Muscle of arm (tissue), 14 donors: Measurements from ENCODE around the gene ARHGAP22. TPM values are rescaled to one million over a fixed set of nuclear protein-coding genes. Genes with fewer than 3 reads are reported as not detected.
"Not testable (repeated sequence)": the region's sequence is repeated elsewhere in the genome, so short reads cannot be mapped to it uniquely, and the experiment has no call there.

Source experiments
- DNase-seq: peaks from one replicate; pipeline ENCODE4 v3.0.0-alpha.2; 2013
- long read RNA-seq, 11 donors: transcript quantifications; one replicate each; lab custom pipeline, GENCODE V29; 2026
- polyA plus RNA-seq, 12 donors: library from polyadenylated mRNA; unstranded; fragments of 120-200 nt; gene quantifications; one replicate each; pipeline ENCODE4 v1.2.1, GENCODE V29; 2013; ENCODE audit not compliant: insufficient read length in 12 of 12

ARHGAP22 gene, protein sequence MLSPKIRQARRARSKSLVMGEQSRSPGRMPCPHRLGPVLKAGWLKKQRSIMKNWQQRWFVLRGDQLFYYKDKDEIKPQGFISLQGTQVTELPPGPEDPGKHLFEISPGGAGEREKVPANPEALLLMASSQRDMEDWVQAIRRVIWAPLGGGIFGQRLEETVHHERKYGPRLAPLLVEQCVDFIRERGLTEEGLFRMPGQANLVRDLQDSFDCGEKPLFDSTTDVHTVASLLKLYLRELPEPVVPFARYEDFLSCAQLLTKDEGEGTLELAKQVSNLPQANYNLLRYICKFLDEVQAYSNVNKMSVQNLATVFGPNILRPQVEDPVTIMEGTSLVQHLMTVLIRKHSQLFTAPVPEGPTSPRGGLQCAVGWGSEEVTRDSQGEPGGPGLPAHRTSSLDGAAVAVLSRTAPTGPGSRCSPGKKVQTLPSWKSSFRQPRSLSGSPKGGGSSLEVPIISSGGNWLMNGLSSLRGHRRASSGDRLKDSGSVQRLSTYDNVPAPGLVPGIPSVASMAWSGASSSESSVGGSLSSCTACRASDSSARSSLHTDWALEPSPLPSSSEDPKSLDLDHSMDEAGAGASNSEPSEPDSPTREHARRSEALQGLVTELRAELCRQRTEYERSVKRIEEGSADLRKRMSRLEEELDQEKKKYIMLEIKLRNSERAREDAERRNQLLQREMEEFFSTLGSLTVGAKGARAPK
- 1 to 10 TPM in 9 of 12 donors, under 1 TPM in 1, not detected in 2; 0.76 to 3.4 (median 1.3) TPM for polyA plus RNA-seq
- long read RNA-seq, donor 1, result 0 reads
- long read RNA-seq, donor 2, partial matches to known transcripts, result 0 of 1 reads
- long read RNA-seq, donor 2, other reads (novel, unspliced or antisense), result 0 of 1 reads
- long read RNA-seq, donor 3, result 0 reads
- long read RNA-seq, donor 4, result 0 reads
- long read RNA-seq, donor 5, result 0 reads
- long read RNA-seq, donor 6, result 0 reads
- long read RNA-seq, donor 7, result 0 reads
- long read RNA-seq, donor 8, result 0 reads
- long read RNA-seq, donor 9, result 0 reads
- long read RNA-seq, donor 10, result 0 reads
- long read RNA-seq, donor 11, result 0 reads

DNA sequence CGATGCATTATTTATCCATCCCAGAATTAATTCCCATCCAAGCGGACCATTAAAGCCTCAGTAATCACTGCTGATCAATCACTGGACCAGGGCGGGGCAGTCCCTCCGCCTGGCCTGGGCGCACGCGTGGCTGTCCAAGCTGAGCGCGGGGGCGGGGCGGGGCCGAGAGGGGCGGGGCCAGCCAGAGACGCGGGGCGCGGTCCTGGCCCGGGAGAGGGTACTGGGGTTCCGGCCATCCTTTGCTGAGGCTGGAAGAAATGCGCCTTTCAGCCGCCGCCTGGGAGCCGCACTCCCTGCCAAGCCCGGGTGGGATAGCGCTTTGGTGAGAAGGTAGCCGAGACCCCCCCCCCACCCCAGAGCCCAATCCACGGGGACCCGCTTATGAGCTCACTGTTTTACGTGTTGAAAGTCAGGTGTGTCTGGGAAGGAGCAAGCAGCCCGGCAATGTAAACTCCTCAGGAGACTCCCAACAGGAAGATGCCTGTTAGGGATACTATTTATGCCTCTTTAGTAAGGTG, at the start of gene ARHGAP22:
Gene ARHGAP22, minus strand, starts transcription at position 83 of the 518 bp plus-strand sequence. CDS start 277 bp downstream, outside the sequence.
- no peak for DNase-seq

DNA sequence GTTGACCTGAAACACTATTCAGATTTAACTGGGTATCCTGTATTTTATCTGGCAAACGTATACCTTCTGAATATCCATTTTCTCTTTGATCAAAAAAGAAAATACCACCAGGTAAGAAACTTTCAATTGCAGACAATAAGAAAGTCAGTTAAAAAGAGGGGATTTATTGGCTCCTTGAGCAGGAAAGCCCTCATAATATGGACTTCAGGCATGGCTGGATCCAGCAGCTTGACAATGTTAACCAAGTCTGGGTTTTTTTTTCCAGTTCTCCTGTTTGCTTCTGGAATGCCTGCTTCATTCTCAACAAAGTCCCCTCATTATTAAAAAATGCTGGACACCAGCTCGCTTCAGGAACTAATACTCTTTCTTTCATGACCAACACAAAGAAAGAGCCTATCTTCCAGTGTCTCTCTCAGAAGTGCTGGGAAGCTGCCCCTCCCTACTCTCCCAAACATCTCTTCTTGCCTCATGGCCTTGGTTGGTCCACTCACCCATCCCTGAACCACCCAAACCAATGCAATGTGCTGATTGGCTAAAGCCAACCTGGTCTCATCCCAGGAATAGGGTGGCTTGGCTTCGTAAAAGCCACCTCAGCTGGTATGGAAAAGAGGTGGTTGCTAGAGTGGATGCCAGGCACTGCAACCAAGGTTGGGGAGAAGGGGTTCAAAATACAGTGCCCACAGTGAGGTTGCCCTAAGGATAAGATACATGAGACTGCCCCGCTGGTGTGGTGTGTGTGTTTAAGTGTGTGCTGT, 49.2 kb upstream of the ARHGAP22 start:
- DNase-seq, result no peak

DNA sequence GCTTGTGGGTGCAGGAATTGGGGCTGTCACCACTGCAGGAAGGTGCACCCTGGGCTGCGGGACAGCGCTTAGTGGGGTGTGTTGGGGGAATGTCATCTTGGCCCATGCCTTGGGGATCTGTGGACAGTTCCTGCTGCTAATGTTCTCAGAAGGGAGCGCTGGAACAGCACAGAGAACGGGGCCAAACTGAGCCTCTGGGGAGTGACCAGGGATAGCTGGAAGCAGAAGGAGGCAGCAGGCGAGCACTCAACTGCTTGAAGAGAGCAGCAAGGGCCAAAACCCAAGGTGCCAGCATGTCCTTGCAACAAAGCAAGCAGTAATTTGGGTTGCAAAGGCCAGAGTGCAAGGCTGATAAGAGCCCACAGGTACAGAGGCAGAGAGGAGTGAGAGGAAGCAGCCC, 48.5 kb upstream of the ARHGAP22 start:
- no peak for DNase-seq

DNA sequence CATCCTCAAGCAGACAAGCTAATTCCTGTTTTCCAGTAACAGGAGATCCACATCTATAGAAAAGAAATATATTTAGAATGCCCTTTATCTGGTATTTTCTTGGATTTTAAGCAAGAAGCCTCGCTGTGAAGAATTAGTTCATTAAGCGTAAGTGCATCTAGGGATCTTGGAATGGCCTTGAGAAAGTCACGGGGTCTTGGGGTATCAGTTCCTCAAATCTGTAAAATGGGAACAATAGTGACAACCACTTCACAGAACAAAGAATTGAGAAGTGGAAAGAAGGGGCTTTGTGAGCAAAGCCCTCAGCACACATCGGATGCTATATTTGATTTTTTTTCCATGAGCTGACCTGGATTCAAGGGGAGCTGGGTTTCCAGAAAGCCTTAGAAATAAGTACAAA, 47.5 kb upstream of the ARHGAP22 start:
- no peak for DNase-seq

DNA sequence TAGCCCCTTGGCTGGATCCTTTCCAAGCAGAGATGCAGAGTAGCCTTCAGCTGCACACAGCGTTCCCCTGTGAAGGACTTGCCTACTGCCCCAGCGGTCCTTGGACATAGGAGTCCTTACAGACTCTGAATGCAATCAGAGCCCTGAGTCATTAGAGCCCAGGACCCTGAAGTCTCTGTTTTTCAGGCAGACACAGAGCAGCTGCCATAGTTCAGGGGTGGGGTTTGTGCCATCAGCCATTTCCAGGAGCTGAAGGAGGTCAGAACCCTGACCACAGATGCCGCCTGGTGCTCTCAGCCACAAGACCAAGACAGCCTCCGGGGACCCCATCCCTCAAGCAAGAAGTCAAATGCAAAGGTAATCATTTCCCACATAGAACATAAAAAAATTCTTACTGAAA, 47.0 kb upstream of the ARHGAP22 start:
- DNase-seq, result no peak

DNA sequence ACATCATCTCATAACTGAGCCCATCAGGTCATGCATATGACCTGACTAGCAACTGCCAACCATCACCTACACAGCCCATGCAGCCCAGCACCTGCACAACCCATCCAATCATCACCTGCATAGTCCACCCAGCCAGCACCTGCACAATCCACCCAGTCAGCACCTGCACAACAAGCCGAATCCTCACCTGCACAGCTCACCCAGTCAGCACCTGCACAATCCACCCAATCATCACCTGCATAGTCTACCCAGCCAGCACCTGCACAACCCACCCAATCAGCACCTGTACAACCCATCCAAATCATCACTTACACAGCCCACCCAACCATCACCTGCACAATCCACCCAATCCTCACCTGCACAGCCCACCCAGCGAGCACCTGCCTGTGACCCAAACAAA, 46.4 kb upstream of the ARHGAP22 start:
- DNase-seq, result no peak

DNA sequence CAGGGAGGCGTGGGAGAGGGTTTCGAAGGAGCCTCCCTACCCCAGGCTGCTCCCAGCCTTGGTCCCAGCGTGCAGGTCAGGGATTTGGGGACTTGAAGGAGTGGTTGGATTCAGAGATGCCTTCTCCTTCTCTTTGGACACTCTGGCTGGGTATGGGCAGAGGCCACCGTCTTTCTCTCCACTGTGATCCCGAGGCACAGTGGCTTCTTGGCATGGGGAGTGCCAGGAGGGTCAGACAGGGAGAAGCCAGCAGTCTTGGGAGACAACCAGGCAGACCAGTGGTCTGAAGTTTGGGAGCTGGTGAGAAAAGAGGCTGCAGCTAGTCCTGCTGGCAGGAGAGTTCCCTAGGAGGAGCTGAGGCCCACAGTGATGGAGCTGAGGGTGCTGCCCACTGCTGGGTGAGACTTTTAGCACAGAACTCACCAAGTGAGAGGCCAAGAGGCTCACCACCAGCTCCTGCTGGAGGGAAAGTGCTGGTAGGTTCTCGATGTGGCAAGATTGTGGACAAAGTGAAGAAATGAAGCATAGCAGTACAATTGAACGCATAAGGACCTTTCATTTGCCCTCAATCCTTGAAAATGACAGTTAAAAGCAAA, 44.6 kb upstream of the ARHGAP22 start:
- no peak for DNase-seq

DNA sequence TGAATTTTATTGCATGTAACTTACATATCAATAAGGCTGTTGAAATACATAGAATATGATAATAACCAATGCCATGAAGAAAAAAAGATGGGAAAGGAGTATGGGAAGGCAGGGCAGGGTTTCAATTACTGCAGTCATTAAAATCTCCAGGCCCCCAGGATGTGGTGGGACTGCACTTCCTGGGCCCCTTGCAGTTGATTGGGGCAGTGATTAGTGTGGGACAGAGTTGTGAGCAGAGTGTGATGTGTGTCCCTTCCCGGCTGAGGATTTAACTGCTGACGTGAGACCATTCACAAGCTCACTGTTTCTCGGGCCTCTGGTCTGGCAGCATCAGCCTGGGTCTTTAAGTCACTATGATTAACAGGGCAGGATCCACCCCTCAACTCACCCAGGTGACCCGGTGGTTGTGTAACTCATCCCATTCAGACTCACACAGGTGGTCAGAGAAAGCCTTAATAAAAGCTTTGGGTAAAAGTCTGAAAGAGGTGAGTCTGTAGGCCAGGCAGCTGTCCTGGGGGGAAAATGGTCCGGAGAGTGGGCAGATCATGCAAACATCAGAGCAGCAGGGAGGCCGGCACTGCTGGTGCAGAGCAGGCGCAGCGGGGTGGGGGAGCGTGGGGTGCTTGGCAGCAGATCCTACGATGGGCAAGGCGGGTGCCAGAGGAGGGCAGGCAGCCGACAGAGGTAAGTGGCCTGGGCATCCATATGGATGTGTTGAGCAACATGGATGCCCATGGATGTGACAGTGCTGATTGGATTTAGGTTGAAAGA, 43.5 kb upstream of the ARHGAP22 start:
- no peak for DNase-seq

DNA sequence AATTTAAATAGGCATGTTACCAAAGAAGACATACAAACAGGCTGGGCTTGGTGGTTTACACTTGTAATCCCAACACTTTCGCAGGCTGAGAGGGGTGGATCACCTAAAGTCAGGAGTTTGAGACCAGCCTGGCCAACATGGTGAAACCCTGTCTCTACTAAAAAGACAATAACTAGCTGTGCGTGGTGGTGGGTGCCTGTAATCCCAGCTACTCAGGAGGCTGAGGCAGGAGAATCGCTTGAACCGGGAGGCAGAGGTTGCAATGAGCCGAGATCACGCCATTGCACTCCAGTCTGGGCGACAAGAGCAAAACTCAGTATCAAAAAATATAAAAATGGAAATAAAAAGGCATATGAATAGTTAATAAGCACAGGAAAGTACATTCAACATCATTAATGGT, 42.2 kb upstream of the ARHGAP22 start:
- not testable (repeated sequence) for DNase-seq

DNA sequence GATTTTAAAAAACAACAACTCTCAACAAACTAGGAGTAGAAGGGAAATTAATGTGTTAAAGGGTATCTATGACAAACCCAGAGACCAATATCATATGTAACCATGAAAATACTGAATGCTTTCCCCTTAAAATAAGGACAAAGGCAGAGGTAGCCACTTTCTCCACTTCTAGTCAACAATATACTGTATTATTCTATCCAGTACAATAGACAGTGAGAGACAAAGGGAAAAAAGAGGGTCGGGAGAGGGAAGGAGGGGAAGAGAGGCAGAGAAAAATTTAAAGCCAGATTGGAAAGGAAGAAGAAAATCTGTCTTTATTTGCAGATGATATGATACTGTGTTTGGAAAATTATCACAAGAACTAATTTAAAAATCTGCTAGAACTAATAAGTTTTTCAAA, 40.7 kb upstream of the ARHGAP22 start:
- no peak for DNase-seq

DNA sequence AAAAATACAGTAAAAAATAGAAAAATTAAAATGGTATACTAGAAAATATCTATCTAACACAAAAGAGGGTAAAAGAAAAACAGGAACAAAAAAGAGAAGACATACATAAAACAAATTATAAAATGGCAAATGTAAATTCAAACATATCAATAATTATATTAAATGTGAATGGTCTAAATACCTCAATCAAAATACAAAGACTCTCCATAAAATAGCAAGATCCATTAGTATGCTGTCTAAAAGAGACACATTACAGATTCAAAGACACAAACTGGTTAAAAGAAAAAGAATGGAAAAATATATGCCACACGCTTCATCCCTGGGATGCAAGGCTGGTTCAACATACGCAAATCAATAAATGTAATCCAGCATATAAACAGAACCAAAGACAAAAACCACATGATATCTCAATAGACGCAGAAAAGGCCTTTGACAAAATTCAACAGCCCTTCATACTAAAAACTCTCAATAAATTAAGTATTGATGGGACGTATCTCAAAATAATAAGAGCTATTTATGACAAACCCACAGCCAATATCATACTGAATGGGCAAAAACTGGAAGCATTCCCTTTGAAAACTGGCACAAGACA, 36.3 kb upstream of the ARHGAP22 start:
- not testable (repeated sequence) for DNase-seq

DNA sequence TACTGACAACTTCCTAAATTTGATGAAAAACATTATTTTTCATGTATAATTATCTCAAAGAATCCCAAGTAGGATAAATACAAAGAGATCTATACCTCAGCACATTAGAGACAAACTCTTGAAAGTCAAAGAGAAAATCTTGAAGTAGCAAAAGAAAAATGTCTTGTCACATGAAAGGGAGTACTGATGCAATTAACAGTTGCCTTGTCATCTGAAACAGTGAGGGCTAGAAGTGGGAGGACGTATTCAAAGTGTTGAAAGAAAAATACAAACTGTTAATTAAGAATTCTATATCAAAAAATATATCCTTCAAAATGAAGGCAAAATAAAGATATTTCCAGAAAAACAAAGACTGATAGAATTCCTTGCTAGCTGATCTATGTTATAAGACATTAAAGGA, 35.5 kb upstream of the ARHGAP22 start:
- DNase-seq, result no peak

DNA sequence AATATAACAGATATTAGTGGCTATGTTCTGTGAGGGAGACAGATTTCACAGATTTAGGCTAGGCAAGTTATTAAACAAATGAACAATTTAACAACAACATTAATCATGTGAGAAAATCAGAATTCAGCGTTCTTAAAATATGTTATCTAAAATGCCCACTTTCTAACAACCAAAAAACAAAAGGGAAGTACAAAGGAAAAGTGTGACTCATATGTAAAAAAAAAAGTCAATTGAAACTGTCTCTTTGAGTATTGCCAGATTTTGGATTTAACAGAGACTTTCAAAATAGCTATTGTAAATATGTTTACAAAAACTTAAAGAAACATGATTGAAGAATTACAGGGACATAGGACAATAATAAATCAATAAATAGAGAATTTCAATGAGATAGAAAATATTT, 34.8 kb upstream of the ARHGAP22 start:
- no peak for DNase-seq

DNA sequence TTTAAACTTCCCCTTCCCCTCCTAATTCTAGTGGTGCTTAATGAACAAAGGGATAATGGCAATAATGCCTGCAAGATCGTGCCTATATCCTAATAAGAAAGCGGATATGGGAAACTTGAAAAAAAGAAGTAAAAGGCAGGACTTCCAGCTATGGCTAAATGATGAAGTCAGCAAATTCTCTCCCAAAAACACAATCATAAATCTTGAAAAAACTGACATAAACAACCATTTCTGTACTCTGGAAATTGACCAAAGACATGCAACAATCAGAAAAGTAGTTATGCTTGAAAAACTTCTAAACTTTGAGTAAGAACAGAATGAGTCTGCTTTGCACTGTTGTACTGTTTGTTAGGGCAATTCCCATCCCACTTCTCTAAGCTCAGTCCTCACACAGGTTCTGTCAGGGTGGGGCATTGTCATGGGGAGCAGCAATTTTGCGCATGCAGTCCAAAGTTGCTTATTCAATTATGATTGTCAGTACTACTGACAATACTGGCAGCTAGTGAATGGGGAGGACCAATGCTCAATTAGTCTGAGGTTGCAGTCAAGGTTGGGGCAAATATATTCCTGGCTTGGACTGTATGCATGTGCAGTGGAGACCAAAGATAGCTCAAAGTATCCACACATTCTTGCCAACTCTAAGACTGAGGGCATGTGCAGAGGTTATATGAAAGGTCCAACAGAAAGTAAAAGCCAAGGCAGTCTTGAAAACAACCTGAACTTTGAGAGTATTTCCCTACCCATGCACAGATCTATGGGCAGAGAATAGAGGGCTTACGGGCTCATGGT, 34.1 kb upstream of the ARHGAP22 start:
- no peak for DNase-seq

DNA sequence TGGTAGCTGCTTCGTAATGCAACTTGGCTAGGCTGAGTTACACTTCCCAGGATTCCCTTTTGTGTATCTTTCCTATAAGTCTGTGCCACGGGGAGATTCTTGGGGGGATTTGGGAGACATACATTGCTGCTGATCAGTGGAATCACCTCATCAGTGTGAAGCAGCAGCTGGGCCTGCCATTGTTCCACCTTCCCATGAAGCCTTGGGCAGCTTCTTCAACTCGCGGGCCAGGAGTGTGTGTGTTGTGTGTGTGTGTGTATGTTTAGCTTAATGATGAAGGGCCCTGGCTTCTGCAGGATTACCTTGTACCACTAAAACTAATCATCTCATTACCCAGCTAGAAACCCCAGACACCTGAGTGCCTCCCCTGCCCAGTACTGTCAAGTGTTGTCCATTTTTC, 33.3 kb upstream of the ARHGAP22 start:
- DNase-seq, result no peak

DNA sequence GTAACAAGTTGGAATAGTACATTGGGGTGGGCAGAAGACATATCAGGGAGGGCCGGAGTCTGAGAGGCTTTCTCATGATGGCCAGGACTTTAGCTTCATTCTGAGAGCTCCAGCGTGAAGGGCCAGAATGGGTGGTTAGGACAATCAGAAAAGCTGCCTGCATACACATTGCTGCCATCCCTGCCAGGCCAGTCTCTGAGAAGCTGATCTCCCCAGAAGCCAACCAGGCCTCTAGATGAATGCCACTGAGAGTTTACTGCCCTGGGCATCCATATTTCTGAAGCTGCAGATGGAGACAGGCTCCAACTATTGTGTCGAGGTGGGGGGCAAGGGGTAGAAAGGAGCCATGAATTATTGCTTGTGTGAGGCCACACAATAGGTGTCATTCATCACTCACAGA, 32.0 kb upstream of the ARHGAP22 start:
- no peak for DNase-seq

DNA sequence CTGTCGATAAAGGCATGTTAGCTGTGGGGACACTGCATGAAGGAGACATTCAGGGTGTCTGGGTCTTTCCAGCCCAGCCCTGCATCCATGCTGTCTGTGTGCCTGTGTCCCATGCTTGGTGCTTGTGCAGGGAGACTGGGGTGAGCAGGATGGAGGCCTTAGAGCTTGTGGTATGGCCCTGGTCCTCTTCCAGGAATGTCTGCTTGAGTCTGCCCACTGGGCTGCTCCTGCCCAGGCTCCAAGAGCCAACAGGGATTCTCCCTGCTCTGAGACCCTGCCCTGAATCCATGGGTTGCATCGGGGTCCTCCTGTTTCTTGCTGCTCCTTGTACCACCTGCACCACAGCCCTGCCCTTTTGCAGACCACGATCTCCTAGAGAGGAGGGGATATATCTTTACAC, 31.4 kb upstream of the ARHGAP22 start:
- DNase-seq, result no peak

DNA sequence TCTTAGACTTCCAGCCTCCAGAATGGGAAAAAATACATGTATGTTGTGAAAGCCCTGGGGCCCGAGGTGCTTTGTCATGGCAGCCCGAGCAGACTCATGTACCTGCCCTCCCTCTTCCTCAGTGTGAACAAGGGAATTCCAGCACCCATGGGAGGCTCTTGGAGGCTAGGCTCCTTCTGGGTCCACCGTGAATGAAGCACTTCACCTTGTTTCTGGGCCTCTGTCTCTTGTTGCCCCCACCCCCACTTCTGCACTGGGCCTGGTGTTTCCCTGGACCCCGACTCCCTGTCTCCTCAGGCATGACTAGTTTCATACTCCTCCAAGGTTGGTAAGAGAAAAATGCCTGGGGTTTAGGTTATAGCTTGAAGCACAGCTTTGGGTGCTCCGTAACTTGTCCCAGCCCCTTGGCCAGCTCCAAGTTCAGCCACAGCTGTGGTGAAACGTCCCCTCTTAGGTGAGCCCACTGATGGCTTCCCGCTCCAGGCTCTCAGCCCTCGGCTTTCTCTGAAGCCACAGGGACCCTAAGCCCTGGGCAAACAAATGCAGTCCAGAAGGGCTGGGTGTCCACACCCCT, 30.2 kb upstream of the ARHGAP22 start:
- DNase-seq, result no peak
